ENCODE results near the gene DAW1. TPM values are rescaled to one million over a fixed set of nuclear protein-coding genes. Genes with fewer than 3 reads are reported as not detected.

Gene DAW1
- total RNA-seq, 1 experiment from 2014 or later, result 0.37 TPM

GRCh38 chr2:227828477-227828912, 42.9 kb upstream of the DAW1 start:
- H3K4me1 ChIP-seq (ENCODE audit: insufficient read depth, low read length), result no peaks in the 10 kb centered on the region
- no peak overlapping the region for H3T11ph ChIP-seq (ENCODE audit: low read length)
- no peaks in the 10 kb centered on the region for H3K9me3 Mint-ChIP-seq
- H4K8ac ChIP-seq (replicated peaks; ENCODE audit: insufficient read length, low read depth, low read length), result no peak overlapping the region
- no peak overlapping the region for H3K4ac ChIP-seq (ENCODE audit: low read depth, low read length)
- H3K23me2 ChIP-seq (ENCODE audit: insufficient read length, low read depth, low read length, poor library complexity, severe bottlenecking), result no peaks in the 10 kb centered on the region
- H3K27ac ChIP-seq (ENCODE audit: insufficient read length, low read depth, low read length), result no peak overlapping the region
- H2BK5ac ChIP-seq (ENCODE audit: insufficient read length, low read length), result no peak overlapping the region
- H3K9me3 ChIP-seq (ENCODE audit: control insufficient read depth, low read depth, low read length), result no peaks in the 10 kb centered on the region
- H3K4me1 Mint-ChIP-seq, result no peaks in the 10 kb centered on the region; a peak in 1 of 4 replicates
- H3K36me3 Mint-ChIP-seq (ENCODE audit: insufficient read depth in 1 of 3, low read depth in 3 of 3), result no peaks in the 10 kb centered on the region
- H3K27me3 Mint-ChIP-seq (ENCODE audit: low read depth), result no peaks in the 10 kb centered on the region
- no peaks in the 10 kb centered on the region for H3K79me1 ChIP-seq (ENCODE audit: insufficient read depth, low read depth, low read length, poor library complexity, severe bottlenecking)
- H2BK15ac ChIP-seq (ENCODE audit: low read depth, low read length), result no peak overlapping the region
- H4K5ac ChIP-seq (ENCODE audit: insufficient read length, low read depth, low read length), result no peak overlapping the region
- no peak for DNase-seq
- no peak overlapping the region for H3K14ac ChIP-seq (ENCODE audit: insufficient read depth, low read length)
- no peaks in the 10 kb centered on the region for H3K27me3 ChIP-seq (ENCODE audit: insufficient read depth, low read length)
- H3K4me3 Mint-ChIP-seq, result no peak overlapping the region
- TF ChIP-seq, protein P1, sequence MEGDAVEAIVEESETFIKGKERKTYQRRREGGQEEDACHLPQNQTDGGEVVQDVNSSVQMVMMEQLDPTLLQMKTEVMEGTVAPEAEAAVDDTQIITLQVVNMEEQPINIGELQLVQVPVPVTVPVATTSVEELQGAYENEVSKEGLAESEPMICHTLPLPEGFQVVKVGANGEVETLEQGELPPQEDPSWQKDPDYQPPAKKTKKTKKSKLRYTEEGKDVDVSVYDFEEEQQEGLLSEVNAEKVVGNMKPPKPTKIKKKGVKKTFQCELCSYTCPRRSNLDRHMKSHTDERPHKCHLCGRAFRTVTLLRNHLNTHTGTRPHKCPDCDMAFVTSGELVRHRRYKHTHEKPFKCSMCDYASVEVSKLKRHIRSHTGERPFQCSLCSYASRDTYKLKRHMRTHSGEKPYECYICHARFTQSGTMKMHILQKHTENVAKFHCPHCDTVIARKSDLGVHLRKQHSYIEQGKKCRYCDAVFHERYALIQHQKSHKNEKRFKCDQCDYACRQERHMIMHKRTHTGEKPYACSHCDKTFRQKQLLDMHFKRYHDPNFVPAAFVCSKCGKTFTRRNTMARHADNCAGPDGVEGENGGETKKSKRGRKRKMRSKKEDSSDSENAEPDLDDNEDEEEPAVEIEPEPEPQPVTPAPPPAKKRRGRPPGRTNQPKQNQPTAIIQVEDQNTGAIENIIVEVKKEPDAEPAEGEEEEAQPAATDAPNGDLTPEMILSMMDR (conservative IDR thresholded peaks at IDR 0.05), result no peak
- H2BK20ac ChIP-seq (ENCODE audit: low read depth, low read length, poor library complexity, severe bottlenecking), result no peak overlapping the region
- no peaks in the 10 kb centered on the region for H3K79me2 ChIP-seq (ENCODE audit: insufficient read depth, low read length)
- H3K56ac ChIP-seq (ENCODE audit: insufficient read length, low read depth, low read length), result no peak overlapping the region
- H3K18ac ChIP-seq (ENCODE audit: insufficient read length, low read depth, low read length), result no peak overlapping the region
- H3K27ac Mint-ChIP-seq, result no peak overlapping the region; a peak in 1 of 7 replicates
- no peak overlapping the region for H2AFZ ChIP-seq (ENCODE audit: low read length)
- H4K20me1 ChIP-seq (ENCODE audit: control insufficient read depth, insufficient read depth, insufficient read length), result no peaks in the 10 kb centered on the region
- no peak overlapping the region for H2BK120ac ChIP-seq (ENCODE audit: low read depth, low read length, poor library complexity, severe bottlenecking)
- H2BK12ac ChIP-seq (ENCODE audit: insufficient read length, low read depth, low read length), result no peak overlapping the region
- H3K23ac ChIP-seq (ENCODE audit: insufficient read length, low read depth, low read length), result no peak overlapping the region
- no peak overlapping the region for H2AK5ac ChIP-seq (ENCODE audit: insufficient read length, low read length)
- H3K4me2 ChIP-seq (ENCODE audit: insufficient read depth, insufficient read length, low read length), result no peak overlapping the region
- H4K91ac ChIP-seq (ENCODE audit: insufficient read length, low read depth, low read length), result no peak overlapping the region
- H3K9ac ChIP-seq (ENCODE audit: extremely low read depth, insufficient read length, low read length), result no peak overlapping the region

All from H9 (cell line).